Keratinocyte (primary cell): ENCODE measurements around the gene SLX4IP. TPM values are rescaled to one million over a fixed set of nuclear protein-coding genes. Genes with fewer than 3 reads are reported as not detected.

Source experiments
- DNase-seq: peaks from one replicate; pipeline ENCODE4 v3.0.0-alpha.2; 2011; ENCODE audit warnings: low read depth, missing footprints, low spot score
- FAIRE-seq: peaks from 2 replicates; lab custom pipeline; 2011; peaks lifted over from hg19 to GRCh38; lab: Jason Lieb, UNC
- H2AFZ ChIP-seq: 2 replicates; pipeline ENCODE4 v1.6.0; 2012; ENCODE audit warnings: low read length, control low read depth, inconsistent platforms; ENCODE audit not compliant: control insufficient read depth
- H3K27ac ChIP-seq: 2 replicates; pipeline ENCODE4 v1.5.1; 2011; ENCODE audit warnings: low read length; ENCODE audit not compliant: control insufficient read depth, insufficient read depth
- H3K27me3 ChIP-seq: 3 replicates; pipeline ENCODE4 v1.6.0; 2011; ENCODE audit warnings: low read length; ENCODE audit not compliant: control insufficient read depth, insufficient read depth; ENCODE audit errors: extremely low read depth
- H3K36me3 ChIP-seq, 2 experiments: 2 replicates in 1 of 2; 3 replicates in 1 of 2; pipeline ENCODE4 v1.5.1; 2011; ENCODE audit warnings: low read length in 2 of 2, mild to moderate bottlenecking in 1 of 2; ENCODE audit not compliant: control insufficient read depth in 2 of 2, insufficient read depth in 2 of 2; ENCODE audit errors: extremely low read depth in 1 of 2
- H3K4me1 ChIP-seq: 3 replicates; pipeline ENCODE4 v1.5.1; 2011; ENCODE audit warnings: low read length; ENCODE audit not compliant: control insufficient read depth, insufficient read depth; ENCODE audit errors: extremely low read depth
- H3K4me2 ChIP-seq: 3 replicates; pipeline ENCODE4 v1.6.0; 2011; ENCODE audit warnings: low read depth, low read length; ENCODE audit not compliant: control insufficient read depth, insufficient read depth; ENCODE audit errors: extremely low read depth
- H3K4me3 ChIP-seq, 3 experiments: fragments of 200-600 bp in 1 of 3; sonication (generic) in 1 of 3; 2 replicates in 2 of 3; 3 replicates in 1 of 3; pipeline ENCODE4 v1.5.1; 2011 to 2016; ENCODE audit warnings: low read length in 3 of 3, mild to moderate bottlenecking in 3 of 3, control low read depth in 2 of 3, inconsistent platforms in 1 of 3, low read depth in 1 of 3, mixed read lengths in 1 of 3, mixed run types in 1 of 3, moderate library complexity in 1 of 3; ENCODE audit not compliant: control insufficient read depth in 2 of 3, insufficient read depth in 2 of 3; ENCODE audit errors: extremely low read depth in 1 of 3
- H3K79me2 ChIP-seq: 2 replicates; pipeline ENCODE4 v1.6.0; 2012; ENCODE audit warnings: low read length; ENCODE audit not compliant: control insufficient read depth, insufficient read depth
- H3K9ac ChIP-seq: 3 replicates; pipeline ENCODE4 v1.6.0; 2011; ENCODE audit warnings: low read length; ENCODE audit not compliant: control insufficient read depth, insufficient read depth; ENCODE audit errors: extremely low read depth
- H3K9me1 ChIP-seq: 3 replicates; pipeline ENCODE4 v1.6.0; 2011; ENCODE audit warnings: low read length; ENCODE audit not compliant: control insufficient read depth, insufficient read depth; ENCODE audit errors: extremely low read depth
- H3K9me3 ChIP-seq: 2 replicates; pipeline ENCODE4 v1.5.1; 2012; ENCODE audit warnings: low read depth, low read length; ENCODE audit not compliant: control insufficient read depth
- H4K20me1 ChIP-seq: 3 replicates; pipeline ENCODE4 v1.6.0; 2011; ENCODE audit warnings: low read length; ENCODE audit not compliant: control insufficient read depth, insufficient read depth; ENCODE audit errors: extremely low read depth
- EZH2 ChIP-seq: IDR thresholded peaks from one replicate; pipeline ENCODE4 v1.6.1; 2012; ENCODE audit warnings: inconsistent platforms, mild to moderate bottlenecking, low read length, moderate library complexity
- dilution Hi-C: fragments of 300-500 bp; cut with MboI; formaldehyde crosslinking; loops from one replicate; pipeline ENCODE4 v1.7.0; 2020; ENCODE audit warnings: low sequenced_read_pairs; ENCODE audit not compliant: extremely low pct_ligation_motif_present
- polyA plus RNA-seq, 5 experiments: library from polyadenylated mRNA; depleted of rRNA in 3 of 5; stranded (reverse) in 3 of 5; stranded (forward) in 1 of 5; unstranded in 1 of 5; fragments of >200 nt; gene quantifications; 1 replicate in 1 of 5; 2 replicates in 3 of 5; 3 replicates in 1 of 5; pipeline versions ENCODE4 v1.2.1 to v1.2.3, GENCODE V29; 2011 to 2012; ENCODE audit warnings: missing spikeins in 2 of 5, low read depth in 1 of 5, low replicate concordance in 1 of 5
- TF ChIP-seq, protein P1 (sequence below), 3 experiments: IDR thresholded peaks in 1 of 3; conservative IDR thresholded peaks in 1 of 3; optimal IDR thresholded peaks in 1 of 3; 2 replicates in 2 of 3; 3 replicates in 1 of 3; pipeline versions ENCODE3 to v1.5.1; 2011; ENCODE audit warnings: low read length in 3 of 3, mild to moderate bottlenecking in 3 of 3, moderate library complexity in 2 of 3, control low read depth in 1 of 3, inconsistent platforms in 1 of 3; ENCODE audit not compliant: insufficient read depth in 2 of 3; ENCODE audit errors: extremely low read depth in 1 of 3

The SLX4IP gene
- polyA plus RNA-seq, 1 donor (not counting 4 experiments of a cell fraction or from before 2014, with no cell fraction given), result 3.0 TPM

DNA sequence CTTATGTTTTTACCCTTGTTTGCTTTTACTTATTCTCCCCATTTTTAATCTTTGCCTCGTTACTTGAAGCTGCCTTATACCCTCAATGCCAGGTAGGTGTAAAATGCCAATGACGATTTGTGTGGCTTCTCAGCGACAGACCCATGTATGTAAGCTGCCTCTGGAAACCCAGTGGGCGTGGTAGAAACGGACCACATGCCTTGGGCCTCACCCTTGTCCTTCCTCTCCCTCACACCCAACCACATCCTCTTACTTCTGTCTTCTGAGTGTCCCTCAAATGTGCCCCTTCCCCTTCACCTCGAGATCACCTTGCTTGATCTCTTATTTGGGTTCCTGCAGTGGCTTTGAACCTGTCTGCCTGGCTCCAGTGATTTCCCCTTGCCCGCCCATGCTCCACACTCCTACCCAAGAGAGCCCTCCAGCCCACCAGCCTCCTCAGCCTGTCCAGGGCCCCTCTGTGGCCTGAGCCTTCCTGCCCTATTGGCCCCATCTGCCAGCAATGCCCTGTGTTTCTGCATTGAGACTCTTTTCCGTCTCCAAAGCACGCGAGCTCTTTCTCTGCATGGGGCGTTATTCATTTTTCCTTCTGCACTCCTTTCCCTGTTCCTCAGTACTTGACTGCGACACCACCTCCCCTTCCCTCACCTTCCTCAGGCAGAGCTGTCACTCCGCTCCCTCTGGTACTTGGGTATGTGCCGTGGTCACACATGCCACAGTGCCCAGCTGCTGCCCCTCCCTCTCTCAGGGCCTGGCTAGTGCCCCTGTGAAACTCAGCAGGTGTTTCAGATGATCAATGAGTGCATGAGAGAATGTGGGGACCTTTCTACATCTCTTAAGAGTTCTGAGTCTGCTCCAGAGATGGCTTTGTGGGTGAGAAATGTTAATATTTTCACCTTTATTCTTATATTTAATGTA, 115.4 kb downstream of the SLX4IP start:
- Histone ChIP-seq H2AFZ (no peak overlapping the region), H3K4me3 (no peak overlapping the region), H3K4me1 (peaks cover 28% of the 10 kb centered on the region), H3K4me2 (no peak overlapping the region), H3K27me3 (no peaks in the 10 kb centered on the region), H3K9me3 (no peaks in the 10 kb centered on the region), H3K79me2 (no peaks in the 10 kb centered on the region), H3K36me3 (peaks cover 0 to 2% of the 10 kb centered on the region in 2 experiments), H3K9ac (no peak overlapping the region), H4K20me1 (no peaks in the 10 kb centered on the region), H3K9me1 (no peaks in the 10 kb centered on the region), H3K27ac (no peak overlapping the region)
- TF ChIP-seq, protein P1, sequence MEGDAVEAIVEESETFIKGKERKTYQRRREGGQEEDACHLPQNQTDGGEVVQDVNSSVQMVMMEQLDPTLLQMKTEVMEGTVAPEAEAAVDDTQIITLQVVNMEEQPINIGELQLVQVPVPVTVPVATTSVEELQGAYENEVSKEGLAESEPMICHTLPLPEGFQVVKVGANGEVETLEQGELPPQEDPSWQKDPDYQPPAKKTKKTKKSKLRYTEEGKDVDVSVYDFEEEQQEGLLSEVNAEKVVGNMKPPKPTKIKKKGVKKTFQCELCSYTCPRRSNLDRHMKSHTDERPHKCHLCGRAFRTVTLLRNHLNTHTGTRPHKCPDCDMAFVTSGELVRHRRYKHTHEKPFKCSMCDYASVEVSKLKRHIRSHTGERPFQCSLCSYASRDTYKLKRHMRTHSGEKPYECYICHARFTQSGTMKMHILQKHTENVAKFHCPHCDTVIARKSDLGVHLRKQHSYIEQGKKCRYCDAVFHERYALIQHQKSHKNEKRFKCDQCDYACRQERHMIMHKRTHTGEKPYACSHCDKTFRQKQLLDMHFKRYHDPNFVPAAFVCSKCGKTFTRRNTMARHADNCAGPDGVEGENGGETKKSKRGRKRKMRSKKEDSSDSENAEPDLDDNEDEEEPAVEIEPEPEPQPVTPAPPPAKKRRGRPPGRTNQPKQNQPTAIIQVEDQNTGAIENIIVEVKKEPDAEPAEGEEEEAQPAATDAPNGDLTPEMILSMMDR (optimal IDR thresholded peaks at IDR 0.05 in 1 of 3, IDR thresholded peaks at IDR 0.05 in 1 of 3, conservative IDR thresholded peaks at IDR 0.05 in 1 of 3; ENCODE audit: extremely low read depth in 1 of 3, insufficient read depth in 2 of 3, low read length in 3 of 3), result no peak
- no peak for TF ChIP-seq EZH2
- DNase-seq, result no peak
- dilution Hi-C loops, result no loop called here
- FAIRE-seq, result no peak

- FAIRE-seq (no peak), DNase-seq (no peak)
- Histone ChIP-seq H3K9ac (no peak overlapping the region), H3K27me3 (no peaks in the 10 kb centered on the region), H3K4me3 (no peak overlapping the region), H3K27ac (no peak overlapping the region), H4K20me1 (no peaks in the 10 kb centered on the region), H3K4me2 (no peak overlapping the region), H3K36me3 (peaks cover 0 to 3% of the 10 kb centered on the region in 2 experiments), H2AFZ (no peak overlapping the region), H3K9me1 (no peaks in the 10 kb centered on the region), H3K79me2 (no peaks in the 10 kb centered on the region), H3K4me1 (peaks cover 38% of the 10 kb centered on the region), H3K9me3 (no peaks in the 10 kb centered on the region)
- dilution Hi-C loops, result no loop called here
- TF ChIP-seq, protein P1 (optimal IDR thresholded peaks at IDR 0.05 in 1 of 3, IDR thresholded peaks at IDR 0.05 in 1 of 3, conservative IDR thresholded peaks at IDR 0.05 in 1 of 3; ENCODE audit: extremely low read depth in 1 of 3, insufficient read depth in 2 of 3, low read length in 3 of 3), result no peak
- no peak for TF ChIP-seq EZH2
These were observed 116.9 kb downstream of the SLX4IP start for GRCh38 chr20:10551732-10552724.
